ENCODE data around the gene SPOCK1.

Gene SPOCK1

DNA sequence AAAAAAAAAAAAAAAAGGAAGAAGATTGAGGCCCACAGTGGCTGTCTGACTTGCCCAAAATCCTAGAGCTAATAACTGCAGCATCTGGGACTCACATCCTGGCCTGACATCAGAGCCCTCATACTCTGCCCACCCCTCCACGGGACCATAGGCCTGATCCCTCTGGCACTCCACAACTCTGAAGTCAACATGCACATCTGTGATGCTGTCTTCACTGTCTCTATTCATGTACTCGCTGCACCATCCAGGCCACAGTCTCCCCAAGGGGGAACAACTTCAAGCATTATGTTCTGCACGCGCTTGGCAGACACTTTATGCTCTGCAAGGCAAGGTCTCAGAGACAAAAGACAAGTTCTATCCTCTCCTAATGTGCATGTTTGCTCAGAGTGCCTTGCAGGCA, 158.2 kb downstream of the SPOCK1 start:
- TF ChIP-seq REST (IDR thresholded peaks at IDR 0.05; ENCODE audit: insufficient replicate concordance, low read depth) (no peak), GABPA (IDR thresholded peaks at IDR 0.05; ENCODE audit: low read depth) (no peak), POLR2AphosphoS5 (IDR thresholded peaks at IDR 0.05; ENCODE audit: low read depth) (no peak), SPI1 (IDR thresholded peaks at IDR 0.05; ENCODE audit: borderline replicate concordance, low read depth) (no peak)
- TF ChIP-seq, protein P1, sequence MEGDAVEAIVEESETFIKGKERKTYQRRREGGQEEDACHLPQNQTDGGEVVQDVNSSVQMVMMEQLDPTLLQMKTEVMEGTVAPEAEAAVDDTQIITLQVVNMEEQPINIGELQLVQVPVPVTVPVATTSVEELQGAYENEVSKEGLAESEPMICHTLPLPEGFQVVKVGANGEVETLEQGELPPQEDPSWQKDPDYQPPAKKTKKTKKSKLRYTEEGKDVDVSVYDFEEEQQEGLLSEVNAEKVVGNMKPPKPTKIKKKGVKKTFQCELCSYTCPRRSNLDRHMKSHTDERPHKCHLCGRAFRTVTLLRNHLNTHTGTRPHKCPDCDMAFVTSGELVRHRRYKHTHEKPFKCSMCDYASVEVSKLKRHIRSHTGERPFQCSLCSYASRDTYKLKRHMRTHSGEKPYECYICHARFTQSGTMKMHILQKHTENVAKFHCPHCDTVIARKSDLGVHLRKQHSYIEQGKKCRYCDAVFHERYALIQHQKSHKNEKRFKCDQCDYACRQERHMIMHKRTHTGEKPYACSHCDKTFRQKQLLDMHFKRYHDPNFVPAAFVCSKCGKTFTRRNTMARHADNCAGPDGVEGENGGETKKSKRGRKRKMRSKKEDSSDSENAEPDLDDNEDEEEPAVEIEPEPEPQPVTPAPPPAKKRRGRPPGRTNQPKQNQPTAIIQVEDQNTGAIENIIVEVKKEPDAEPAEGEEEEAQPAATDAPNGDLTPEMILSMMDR (IDR thresholded peaks at IDR 0.05; ENCODE audit: insufficient read depth, low read length): no peak
- H3K27ac ChIP-seq (replicated peaks): no peak overlapping the region
- H3K4me3 ChIP-seq (replicated peaks; ENCODE audit: insufficient read depth, low read length): no peak overlapping the region
- DNase-seq (ENCODE audit: low read depth in 1 of 2, low spot score in 1 of 2): no peak
- H3K27me3 ChIP-seq (ENCODE audit: insufficient read depth, poor library complexity, severe bottlenecking): no peaks in the 10 kb centered on the region

DNA sequence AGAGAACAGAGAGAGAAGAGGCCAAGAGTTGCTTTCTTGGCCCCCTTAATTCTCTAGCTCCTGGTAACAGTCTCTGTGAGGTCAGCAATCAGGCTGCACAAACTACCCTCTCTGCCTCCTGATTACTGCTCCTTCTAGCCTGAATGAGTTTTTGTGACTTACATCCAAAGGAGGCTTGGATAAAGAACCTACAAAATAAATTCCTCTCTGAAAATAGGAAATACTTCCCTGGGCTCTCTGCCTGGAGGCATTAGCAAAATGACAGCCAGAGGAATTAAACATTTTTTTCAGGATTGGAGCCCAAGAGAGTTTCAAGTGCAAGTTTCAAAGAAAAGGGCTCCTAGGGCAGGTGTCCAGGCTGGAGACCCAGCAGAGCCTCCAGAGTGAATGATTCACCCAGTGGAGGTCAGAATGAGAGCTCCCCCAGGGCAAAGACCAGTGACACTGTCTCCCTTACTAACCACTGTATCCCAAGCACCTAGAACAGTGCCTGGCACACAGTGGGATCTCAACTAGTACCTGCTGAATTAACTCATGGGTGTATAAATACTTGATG, 162.5 kb downstream of the SPOCK1 start:
- TF ChIP-seq POLR2AphosphoS5 (IDR thresholded peaks at IDR 0.05; ENCODE audit: low read depth) (no peak), REST (IDR thresholded peaks at IDR 0.05; ENCODE audit: insufficient replicate concordance, low read depth) (no peak), GABPA (IDR thresholded peaks at IDR 0.05; ENCODE audit: low read depth) (no peak), SPI1 (IDR thresholded peaks at IDR 0.05; ENCODE audit: borderline replicate concordance, low read depth) (no peak)
- TF ChIP-seq, protein P1 (IDR thresholded peaks at IDR 0.05; ENCODE audit: insufficient read depth, low read length): no peak
- DNase-seq (ENCODE audit: low read depth in 1 of 2, low spot score in 1 of 2): no peak
- Histone ChIP-seq H3K27me3 (ENCODE audit: insufficient read depth, poor library complexity, severe bottlenecking) (no peaks in the 10 kb centered on the region), H3K4me3 (replicated peaks; ENCODE audit: insufficient read depth, low read length) (no peak overlapping the region), H3K27ac (replicated peaks) (no peak overlapping the region)

GRCh38 chr5:137336161-137336560, 163.0 kb downstream of the SPOCK1 start:
- H3K27ac ChIP-seq (replicated peaks): no peak overlapping the region
- H3K4me3 ChIP-seq (replicated peaks; ENCODE audit: insufficient read depth, low read length): no peak overlapping the region
- TF ChIP-seq SPI1 (IDR thresholded peaks at IDR 0.05; ENCODE audit: borderline replicate concordance, low read depth) (no peak), GABPA (IDR thresholded peaks at IDR 0.05; ENCODE audit: low read depth) (no peak), REST (IDR thresholded peaks at IDR 0.05; ENCODE audit: insufficient replicate concordance, low read depth) (no peak), POLR2AphosphoS5 (IDR thresholded peaks at IDR 0.05; ENCODE audit: low read depth) (no peak)
- TF ChIP-seq, protein P1 (IDR thresholded peaks at IDR 0.05; ENCODE audit: insufficient read depth, low read length): no peak
- no peaks in the 10 kb centered on the region for H3K27me3 ChIP-seq (ENCODE audit: insufficient read depth, poor library complexity, severe bottlenecking)
- no peak for DNase-seq (ENCODE audit: low read depth in 1 of 2, low spot score in 1 of 2)

All from HL-60 (cell line).